Activated CD8-positive, alpha-beta memory T cell treated with anti-CD3 and anti-CD28 coated beads, Interleukin-2, amount 50 U/mL, for 48 hours (primary cell): Measurements from ENCODE around the gene TMEM255B.
"Not testable (repeated sequence)": the region's sequence is repeated elsewhere in the genome, so short reads cannot be mapped to it uniquely, and the experiment has no call there.

Source experiments
- DNase-seq: peaks from one replicate; pipeline ENCODE4 v3.0.0-alpha.2; 2020

Gene TMEM255B

DNA sequence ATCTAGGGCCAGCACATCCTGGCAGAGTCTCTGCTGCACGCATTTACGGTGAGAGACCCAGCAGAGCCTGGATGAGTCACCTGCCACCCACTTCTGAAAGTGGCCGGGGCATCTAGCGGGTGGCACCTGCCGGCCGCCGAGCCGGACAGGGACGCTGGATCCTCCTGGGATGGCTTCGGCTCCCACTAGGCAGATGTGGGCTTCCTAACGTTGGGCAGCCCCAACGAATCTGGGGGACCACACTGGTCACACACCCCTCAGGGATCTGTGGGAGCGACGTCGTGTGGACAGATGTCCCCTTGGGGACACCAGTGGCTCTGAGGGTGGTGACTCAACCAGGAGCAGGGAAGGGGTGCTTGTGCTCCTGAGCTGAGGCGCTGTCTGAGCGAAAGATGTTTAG lies 32.2 kb downstream of the TMEM255B start:
- no peak for DNase-seq

DNA sequence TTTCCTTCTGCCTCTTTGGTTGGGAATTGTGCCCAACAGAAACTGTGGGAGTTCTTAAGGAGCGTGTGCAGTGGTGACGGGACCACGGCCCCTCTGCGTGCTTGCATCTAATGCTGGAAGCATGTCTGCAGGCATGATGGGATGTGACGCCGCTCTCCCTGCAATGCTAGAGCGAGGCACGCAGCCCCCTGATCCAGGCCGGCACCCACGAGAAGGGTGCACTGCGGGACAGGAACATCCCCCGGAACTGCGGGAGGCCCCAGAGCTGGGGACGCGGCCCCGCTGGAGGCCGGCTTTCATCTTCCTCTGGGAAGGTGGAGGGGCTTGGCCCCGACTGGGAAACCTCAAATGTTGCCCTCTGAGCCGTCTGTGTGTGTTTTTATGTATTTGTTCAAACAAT lies 32.7 kb downstream of the TMEM255B start:
- DNase-seq: no peak

DNA sequence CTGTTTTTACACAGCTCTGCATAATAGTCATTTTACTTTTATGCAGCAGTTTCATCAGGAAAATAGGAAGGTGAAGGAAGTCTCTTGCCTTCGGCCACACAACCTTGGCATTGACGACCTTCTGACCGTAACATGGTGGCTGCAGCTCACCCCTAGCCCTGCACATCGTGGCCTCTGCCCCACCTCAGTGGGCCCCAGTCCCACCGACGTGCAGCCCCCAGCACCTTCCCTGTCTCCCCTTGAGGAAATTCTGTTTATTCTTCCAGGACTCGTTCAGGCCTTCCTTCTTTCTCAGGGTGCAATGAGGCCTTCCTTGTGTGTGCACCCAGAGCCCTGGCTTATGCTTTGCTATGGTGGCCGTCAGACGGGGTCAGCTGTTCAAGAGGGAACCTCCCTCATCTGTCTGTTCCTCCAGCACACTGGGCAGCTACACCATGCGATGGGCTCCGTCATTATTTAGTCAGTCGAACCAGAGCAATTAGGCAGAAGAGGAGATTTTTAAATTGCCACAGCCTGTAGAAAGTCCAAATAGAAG lies 33.3 kb downstream of the TMEM255B start:
- DNase-seq: no peak

DNA sequence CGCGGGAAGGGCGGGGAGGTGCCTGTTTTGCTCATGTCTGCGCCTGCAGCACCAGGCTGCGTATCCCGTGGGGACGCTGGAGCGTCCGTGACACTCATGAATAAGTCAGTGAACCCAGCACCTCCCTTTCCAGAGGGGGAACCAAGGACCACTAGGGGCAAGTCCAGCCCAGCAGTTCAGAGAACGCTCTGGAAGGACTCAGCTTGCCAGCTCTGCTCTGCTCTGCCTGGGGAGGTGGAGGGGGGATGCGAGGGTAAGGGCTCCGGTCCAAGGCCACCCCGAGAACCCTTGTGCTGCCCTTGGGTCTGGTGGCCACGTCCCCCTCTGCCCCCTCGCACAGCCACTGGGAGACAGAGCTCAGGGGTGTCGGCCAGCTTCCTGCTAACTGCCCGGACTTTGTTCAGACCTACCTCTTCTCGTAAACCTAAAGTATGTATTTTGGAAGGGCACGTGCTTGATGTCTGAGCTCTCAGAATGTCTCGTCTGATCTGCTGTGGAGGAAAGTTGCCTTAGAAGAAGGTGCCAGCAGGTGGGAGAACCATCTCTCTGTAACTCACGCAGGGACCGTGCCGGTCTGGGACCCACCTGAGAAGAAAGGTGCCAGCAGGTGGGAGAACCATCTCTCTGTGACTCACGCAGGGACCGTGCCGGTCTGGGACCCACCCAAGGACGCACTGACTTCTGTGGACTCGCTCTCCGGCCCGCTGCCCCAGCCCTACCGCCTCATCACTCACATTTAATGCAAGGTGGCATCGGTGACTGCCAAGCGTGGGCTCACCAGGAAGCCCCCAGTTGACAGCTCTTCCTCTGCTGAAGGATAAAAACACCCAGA lies 34.1 kb downstream of the TMEM255B start:
- no peak for DNase-seq

DNA sequence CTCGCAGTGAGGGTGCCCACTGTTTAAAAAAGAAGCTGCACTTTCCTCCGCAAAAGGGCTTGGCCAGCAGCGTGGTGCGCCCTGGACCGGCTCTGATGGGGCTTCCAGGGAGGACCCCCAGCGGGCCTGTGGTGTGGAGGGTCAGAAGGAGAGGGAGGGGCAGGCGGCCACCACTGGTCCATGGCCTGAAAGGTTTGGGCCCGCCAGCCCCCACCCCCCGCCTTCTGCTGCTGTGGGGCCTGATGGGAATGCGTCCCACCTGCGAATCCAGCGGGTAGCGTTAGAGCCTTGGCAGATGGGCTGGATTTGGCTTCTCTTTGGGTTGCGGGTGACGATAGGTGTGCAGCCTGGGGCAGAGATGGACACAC lies 34.7 kb downstream of the TMEM255B start:
- no peak for DNase-seq

DNA sequence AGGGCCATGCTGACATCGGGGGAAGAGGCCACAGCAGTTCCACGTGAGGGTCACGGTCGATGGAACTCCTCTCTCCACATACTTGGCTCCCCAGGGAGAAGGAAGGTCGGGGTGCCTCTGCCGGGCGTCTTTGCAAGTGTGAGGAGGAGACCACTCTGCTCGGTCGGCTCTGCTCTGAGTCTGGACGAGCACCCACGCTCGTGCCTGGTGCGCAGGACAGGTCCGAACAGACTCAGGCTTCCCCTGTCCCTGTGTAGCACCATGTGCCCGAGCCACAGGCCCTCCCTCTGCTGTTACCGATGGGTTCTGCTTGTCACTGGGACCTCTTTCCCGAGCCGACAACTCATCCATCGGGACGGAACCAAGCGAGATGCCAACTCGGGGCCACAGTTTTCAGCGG lies 35.1 kb downstream of the TMEM255B start:
- no peak for DNase-seq

DNA sequence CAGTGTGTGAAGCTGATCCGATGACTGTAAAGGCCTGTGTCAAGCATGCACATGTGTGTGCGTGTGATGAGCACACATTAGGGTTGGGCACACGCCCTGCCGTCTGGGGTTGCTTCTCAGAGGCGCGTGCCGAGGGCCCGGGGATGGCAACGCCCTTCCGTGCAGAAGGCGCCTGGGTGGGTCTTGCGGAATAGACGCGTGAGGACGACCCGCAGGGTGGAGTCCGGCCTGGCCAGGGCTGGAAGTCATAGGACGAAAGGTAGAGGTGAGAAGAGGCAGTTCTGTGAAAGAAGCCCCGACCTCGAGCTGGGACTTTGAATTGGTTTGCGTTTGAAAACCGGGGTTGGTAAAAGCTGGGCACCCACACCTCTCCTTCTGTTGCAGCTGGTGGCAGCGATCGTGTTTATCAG lies 35.7 kb downstream of the TMEM255B start:
- DNase-seq: no peak

DNA sequence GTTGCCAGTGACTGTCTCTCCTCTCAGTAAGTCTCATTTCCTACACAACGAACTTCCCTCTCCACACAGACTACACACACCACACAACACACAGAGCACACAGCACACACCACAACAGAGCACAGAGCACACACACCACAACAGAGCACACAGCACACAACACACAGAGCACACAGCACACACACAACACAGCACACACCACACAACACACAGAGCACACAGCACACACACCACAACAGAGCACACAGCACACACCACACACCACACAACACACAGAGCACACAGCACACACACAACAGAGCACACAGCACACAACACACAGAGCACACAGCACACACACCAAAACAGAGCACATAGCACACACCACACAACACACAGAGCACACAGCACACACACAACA lies 36.3 kb downstream of the TMEM255B start:
- not testable (repeated sequence) for DNase-seq

DNA sequence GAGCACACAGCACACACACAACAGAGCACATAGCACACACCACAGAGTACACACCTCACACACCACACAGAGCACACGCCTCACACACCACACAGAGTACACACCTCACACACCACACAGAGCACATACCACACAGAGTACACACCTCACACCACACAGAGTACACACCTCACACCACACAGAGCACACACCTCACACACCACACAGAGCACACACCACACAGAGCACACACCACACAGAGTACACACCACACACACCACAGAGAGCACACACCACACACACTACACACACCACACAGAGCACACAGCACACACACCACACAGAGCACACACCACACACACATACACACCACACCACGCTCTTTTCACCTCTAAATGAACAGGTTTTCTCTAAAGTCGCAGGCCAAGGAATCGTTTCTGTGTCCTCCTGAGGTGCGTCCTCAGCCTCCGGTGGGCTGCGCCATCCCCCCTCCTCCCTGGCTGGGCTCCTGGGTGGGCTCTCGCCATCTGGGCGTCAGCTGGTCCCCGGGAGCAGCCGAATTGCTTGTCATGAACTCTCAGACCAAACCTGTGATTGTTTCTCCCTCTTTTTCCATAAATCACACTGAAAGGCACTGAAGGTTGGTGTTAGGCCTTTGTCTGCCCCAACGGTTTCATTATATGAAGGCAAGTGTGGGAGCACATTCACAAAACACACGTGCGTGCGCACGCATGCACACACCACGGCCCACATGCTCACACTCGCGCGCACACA lies 37.4 kb downstream of the TMEM255B start:
- no peak for DNase-seq

DNA sequence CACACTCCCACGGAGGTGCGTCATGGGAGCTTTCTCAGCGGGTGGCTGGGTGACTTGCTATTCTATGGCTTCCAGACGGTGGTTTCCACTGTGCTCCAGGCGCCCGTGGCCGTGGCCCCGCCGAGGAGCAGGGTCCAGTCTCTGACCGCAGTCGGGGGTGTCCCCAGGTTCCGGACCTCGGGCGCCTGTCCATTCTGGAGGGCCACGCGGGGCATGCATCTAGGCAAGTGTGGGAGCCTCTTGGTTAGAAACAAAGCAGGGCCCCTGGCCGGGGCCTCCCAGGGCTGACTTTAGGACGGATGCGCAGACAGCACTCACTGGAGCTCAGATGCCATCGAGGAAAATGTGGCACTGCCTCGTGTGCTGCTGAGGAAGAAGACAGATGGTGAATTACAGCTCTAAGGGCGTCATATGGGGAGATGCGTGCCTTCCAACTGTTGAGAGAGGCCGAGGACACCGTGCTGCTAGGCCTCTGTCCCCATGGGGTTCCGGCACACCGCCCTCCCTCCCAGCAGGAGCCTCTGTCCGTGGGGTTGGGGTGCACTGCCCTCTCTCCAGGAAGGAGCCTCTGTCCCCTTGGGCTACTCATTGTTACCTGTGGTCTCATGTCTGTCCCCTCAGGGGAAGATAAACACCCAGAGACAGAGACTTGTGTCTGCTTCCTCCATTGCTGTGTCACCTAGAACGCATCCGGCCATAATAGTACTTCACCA lies 38.1 kb downstream of the TMEM255B start:
- no peak for DNase-seq

DNA sequence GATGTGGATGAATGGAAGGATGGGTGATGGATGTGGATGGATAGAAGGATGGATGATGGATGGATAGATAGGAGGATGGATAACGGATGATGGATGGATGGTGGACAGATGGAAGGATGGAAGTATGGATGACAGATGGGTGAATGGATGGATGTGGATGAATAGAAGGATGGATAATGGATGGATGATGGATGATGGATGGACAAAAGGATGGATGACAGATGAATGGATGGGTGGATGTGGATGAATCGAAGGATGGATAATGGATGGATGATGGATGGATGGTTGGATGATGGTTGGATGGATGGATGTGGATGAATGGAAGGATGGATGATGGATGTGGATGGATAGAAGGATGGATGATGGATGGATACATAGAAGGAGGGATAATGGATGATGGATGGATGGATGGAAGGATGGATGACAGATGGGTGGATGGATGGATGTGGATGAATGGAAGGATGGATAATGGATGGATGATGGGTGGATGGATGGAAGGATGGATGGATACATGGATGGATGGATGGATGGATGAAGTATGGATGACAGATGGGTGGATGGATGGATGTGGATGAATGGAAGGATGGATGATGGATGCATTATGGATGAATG lies 39.3 kb downstream of the TMEM255B start:
- no peak for DNase-seq

DNA sequence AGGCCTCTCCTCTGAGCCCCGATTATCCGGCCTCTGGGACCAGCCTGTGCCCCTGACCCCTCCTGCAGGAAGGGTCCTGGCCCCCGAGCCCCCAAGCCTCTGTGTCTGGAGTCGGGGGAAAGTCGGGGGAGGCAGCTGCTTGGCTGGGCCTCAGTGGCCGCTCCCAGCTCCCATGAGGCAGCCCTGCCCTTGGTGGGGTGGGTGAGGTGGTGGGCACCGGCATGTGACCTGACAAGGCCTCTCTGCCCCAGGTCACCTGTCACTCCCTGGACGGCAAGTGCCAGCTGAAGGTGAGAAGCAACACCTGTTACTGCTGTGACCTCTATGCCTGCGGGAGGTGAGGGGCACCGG lies 41.5 kb downstream of the TMEM255B start:
- DNase-seq: no peak

DNA sequence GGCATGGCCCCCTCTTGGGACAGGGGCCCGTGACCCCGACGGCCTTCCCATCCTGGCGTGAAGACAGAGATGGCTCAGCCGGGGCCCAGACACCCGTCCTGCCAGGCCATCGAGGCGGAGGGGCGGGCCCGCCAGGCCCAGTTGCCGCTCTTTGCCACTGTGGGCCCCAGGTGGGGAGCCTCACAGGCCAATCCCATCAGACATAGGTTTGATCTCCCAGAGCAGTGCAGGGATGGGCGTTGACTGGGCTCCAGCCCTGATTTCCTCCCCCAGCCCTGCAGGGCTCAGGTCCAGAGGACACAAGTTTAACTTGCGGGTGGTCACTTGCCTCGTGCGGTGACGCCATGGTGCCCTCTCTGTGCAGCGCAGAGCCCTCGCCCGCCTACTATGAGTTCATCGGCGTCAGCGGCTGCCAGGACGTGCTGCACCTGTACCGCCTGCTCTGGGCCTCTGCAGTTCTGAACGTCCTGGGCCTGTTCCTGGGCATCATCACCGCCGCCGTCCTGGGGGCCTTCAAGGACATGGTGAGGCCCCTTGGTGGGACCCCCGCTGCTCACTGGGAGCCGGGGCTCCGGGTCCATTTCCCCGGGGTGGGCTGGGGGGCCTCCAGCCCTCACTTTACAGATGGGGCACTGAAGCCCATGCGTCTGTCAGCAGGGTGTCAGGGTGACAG lies 42.4 kb downstream of the TMEM255B start:
- no peak for DNase-seq

DNA sequence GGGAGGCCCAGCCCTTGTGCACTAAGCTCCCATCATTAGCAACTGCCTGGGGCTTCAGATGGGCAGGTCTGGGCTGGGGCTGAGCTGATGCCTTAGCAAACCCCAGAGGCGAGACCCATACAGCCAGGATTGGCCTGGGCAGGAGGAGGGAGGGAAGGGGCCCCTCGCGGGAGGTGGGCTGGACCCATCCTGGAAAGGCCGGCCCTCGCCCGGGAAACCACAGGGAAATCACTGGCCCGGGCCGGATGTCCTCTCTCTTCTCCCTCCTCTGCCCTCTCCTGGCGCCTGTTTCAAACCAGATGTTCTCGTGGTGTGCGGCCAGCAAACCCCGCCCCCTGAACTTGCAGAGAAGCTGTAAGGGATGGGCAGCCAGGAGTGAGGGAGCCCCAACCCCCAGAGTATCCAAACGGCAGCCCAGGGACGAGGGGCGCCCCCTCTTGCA lies 43.1 kb downstream of the TMEM255B start:
- no peak for DNase-seq

DNA sequence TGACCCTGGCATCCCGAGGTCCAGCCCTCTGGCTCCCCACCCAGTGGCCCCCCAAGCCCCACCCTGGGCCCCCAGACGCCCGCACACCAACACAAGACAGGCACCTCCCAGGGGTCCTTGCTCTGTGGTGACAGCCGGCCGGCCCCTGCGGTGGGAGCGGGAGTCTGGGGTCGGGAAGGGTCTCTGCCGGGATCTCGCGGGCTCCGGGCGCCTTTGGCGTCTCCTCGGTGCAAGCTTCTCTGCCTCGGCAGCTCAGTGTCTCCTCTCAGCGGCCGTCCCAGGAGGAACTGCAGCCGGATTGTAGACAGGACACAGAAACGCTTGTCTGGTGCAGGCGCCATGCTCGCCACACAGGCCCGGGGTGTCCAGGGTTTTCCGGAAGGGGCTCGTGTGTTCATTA lies 43.7 kb downstream of the TMEM255B start:
- no peak for DNase-seq

DNA sequence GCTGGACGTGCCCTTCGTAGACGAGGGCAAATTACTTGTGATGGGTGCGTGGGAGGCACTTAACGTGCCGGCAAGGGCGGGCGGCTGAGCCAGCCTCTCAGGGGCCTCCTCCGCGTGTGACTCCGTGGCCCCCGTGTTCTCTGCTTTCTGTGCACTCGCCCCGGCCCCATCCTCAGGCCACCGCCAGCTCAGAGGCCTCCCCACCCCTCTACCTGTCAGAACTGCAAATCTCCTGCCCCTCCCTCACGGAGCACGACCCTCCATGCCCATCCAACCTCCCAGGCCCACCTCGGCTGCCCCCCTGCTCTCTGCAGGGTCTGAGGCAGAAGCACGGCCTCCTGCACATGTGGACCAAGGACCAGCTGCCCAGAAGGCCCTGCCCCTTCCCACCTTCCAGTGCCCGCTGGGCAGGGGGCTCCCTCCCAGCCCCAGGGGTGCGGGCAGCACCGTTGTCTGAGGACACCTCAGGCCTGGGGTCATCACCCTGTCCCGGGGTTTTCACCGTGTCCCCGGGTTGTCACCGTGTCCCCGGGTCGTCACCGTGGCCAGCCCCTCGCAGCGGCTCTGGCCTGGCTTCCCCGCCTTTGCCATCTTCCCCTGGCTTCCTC lies 44.5 kb downstream of the TMEM255B start:
- no peak for DNase-seq

DNA sequence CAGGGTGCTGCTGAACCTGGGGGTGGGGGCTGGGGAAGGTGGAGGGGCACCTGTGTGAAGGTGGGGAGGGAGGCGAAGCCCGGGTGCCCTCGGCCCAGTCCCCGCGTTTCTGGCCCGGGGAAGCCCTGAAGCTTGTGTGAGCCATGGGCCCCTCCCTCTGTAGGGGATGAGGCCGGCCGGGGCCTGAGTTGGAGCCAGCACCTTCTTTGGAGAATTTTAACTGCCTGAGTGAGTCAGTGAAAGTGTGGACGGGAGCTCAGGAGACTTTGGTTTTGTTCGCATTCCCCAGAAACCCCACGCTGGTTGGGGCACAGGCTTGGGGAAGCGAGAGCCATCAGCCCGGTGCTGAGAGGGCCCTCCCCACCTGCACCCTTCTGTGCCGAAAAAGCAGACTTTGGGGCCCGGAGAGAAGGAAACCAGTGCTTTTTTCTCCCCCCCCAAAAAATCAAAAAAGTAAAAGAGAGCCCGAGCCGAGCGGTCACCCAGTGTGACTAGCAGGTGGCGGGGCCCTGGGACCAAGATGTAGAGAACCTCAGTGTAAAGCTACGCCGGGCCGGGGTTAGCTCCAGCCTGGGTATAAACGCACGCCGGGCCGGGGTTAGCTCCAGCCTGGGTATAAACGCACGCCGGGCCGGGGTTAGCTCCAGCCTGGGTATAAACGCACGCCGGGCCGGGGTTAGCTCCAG lies 45.1 kb downstream of the TMEM255B start:
- DNase-seq: no peak

DNA sequence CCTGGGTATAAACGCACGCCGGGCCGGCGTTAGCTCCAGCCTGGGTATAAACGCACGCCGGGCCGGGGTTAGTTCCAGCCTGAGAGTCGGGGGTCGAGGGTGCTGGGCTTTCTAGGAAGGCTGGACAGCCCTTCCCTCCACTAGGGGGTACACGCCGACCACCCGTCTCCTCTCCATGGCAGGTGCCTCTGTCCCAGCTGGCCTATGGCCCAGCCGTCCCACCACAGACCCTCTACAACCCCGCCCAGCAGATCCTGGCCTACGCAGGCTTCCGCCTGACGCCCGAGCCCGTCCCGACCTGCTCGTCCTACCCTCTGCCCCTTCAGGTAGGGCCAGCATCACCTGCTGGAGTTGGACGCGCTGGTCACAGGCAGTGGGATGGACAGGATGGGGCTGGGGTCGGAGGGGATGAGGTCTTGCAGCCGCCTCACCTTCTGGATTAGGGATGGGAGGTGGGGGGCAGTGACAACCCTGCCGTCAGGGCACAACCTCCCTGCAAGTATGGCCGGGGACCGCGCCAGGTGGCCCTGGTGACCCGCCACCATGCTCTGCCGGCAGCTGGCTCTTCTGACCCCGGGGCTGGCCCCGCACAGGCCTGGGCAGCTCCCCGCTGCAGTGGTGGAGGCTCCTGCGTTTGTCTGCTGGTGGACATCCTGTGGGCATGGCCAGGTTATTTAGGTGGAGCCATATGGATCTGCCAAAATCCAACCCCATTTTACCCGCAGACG lies 45.8 kb downstream of the TMEM255B start:
- no peak for DNase-seq

DNA sequence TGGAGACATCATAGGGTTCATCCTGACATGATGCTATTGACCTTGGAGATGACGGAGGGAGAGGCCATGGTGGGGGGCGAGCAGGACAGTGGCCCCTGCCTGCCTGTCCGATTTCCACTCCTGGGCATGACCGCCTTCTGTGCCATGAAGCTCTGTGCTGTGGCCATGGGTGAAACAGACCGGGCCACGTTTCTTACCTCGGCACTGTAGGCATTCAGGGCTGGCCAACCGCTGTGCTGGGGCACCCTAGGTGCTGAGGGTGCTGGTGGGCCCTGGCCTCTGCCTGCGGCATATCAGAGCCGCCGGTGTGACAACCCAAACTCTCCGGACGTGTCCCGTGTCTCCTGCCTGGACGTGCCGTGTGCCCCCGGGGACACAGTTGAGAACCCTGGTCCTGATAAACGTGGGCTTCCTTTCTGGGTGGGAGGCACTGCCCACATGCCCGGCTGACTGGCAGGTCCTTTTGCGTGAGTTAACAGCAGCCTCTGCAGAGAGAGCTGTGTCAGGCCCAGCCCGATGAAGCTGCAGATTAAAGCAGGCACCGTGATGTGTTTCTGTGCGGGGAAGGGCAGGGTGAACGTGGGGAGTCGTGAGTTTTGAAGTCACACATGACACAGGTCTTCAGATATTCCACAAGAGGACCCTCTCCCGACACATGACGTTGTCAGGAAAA lies 46.5 kb downstream of the TMEM255B start:
- no peak for DNase-seq

DNA sequence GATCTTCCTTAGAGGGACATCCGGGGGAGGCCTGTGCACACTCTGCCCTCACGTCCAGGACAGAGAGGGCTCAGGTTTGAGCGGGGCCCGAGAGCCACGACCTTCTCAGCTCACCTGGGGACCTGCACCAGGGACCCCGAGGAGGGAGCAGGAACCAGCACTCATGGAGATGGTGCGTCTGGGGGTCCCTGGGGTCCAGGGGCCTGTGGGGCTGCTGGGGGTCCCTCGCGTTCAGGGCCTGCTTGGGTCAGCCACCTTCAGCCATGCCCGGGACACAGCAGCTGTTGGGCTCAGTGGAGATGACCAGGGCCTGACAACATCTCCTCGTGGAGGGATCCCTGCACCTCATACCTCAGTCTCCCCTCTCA lies 47.1 kb downstream of the TMEM255B start:
- no peak for DNase-seq
